NT2/D1 (cell line): ENCODE measurements around the gene AMBP.

Source experiments
- SUZ12 ChIP-seq: IDR thresholded peaks from 2 replicates; pipeline ENCODE4 v1.6.1; 2011; ENCODE audit not compliant: insufficient read length, insufficient read depth; ENCODE audit errors: extremely low read depth
- YY1 ChIP-seq: IDR thresholded peaks from 2 replicates; pipeline ENCODE4 v1.6.1; 2011; ENCODE audit not compliant: insufficient read length, insufficient read depth
- ZNF274 ChIP-seq: IDR thresholded peaks from 2 replicates; pipeline ENCODE4 v1.6.1; 2011; ENCODE audit warnings: mild to moderate bottlenecking, low read depth, low read length

DNA sequence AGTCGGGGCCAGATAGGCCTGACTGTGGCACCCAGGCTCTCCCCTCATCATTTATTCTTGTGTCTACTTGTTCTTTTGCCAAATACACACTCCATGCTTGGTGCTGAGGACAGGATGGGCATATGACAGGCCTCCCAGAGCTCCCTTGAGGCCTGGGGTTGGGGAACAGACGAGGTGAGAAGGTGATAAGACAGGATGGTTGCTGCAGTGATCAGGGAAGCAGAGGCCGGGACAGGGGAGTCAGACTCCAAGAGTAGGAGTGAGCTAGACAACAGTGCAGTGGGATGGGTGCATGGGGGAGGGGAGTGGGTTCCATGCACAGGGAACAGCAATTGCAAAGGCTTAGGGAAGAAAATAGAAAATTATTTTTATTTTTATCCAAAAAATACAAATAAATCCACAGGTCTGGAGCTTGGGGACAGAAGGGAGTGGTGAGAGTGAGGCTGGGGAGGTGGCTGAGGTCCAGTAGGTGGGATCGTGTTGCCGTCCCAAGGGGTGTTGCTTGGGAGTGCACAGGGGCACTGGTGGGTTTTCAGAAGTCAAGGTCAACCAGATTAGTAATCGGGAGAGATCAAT is 3.4 kb upstream of the AMBP start:
- TF ChIP-seq ZNF274 (no peak), YY1 (no peak), SUZ12 (no peak)
